Calu3 (cell line): ENCODE results near the gene SHISA9. TPM values are rescaled to one million over a fixed set of nuclear protein-coding genes. Genes with fewer than 3 reads are reported as not detected.

Experiments
- BruUV-seq: library from RNA; stranded (reverse); fragments of 400-500 nt; replicated peaks from 2 replicates; lab custom pipeline; 2021; lab: Mats Ljungman, UMichigan
- CTCF ChIA-PET: fragments of 300-600 bp; sonication (Branson Sonifier 250); formaldehyde crosslinking; loops from one replicate; lab custom pipeline; 2022; ENCODE audit warnings: antibody characterized with exemption; lab: Charles Lee
- DNase-seq: peaks from one replicate; pipeline ENCODE4 v3.0.0; 2022
- H3K27ac Mint-ChIP-seq: one replicate; pipeline ENCODE4 v1.8.0; 2022; ENCODE audit warnings: mixed read lengths; ENCODE audit not compliant: unreplicated experiment
- H3K27me3 Mint-ChIP-seq: one replicate; pipeline ENCODE4 v1.8.0; 2022; ENCODE audit warnings: mixed read lengths; ENCODE audit not compliant: unreplicated experiment
- H3K36me3 Mint-ChIP-seq: one replicate; pipeline ENCODE4 v1.8.0; 2022; ENCODE audit warnings: mild to moderate bottlenecking, moderate library complexity, mixed read lengths; ENCODE audit not compliant: insufficient read depth, unreplicated experiment
- H3K4me1 Mint-ChIP-seq: one replicate; pipeline ENCODE4 v1.8.0; 2022; ENCODE audit warnings: mild to moderate bottlenecking, low read depth, mixed read lengths; ENCODE audit not compliant: unreplicated experiment
- H3K4me3 Mint-ChIP-seq: one replicate; pipeline ENCODE4 v1.8.0; 2022; ENCODE audit warnings: mild to moderate bottlenecking, low read depth, moderate library complexity, mixed read lengths; ENCODE audit not compliant: unreplicated experiment
- H3K9me3 Mint-ChIP-seq: one replicate; pipeline ENCODE4 v1.8.0; 2022; ENCODE audit warnings: low read depth, mixed read lengths; ENCODE audit not compliant: unreplicated experiment
- intact Hi-C: fragments of 100-400 bp; cut with micrococcal nuclease; formaldehyde crosslinking; loops from one replicate; pipeline ENCODE4 v1.10.0; 2022; ENCODE audit not compliant: unreplicated experiment
- total RNA-seq: library from RNA; stranded (reverse); gene quantifications from 2 replicates; pipeline ENCODE4 v1.2.3, GENCODE V29; 2022
- TF ChIP-seq, protein P1 (sequence below): fragments of 200-600 bp; IDR thresholded peaks from one replicate; pipeline ENCODE4 v1.8.0; 2022; ENCODE audit warnings: antibody characterized with exemption; ENCODE audit not compliant: unreplicated experiment

SHISA9 gene
- total RNA-seq, 1 experiment from 2014 or later: not detected

DNA sequence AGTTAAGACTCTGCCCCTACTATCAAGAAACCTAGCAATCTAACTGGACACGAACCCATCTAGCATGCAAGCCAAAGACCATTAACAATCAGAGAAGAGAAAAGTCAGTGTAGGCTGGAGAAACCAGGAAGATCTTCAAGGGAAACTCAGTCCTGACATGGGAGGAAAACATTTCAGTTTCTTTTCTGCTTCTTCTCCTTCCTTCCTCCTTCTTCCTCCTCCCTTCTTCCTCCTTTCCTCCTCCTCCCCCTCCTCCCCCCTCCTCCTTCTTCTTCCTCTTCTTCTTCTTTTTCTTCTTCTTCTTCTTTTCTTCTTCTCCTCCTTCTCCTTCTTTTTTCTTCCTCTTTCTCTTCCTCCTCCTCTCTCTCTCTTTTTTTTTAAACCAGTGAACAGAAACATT, 29.6 kb upstream of the SHISA9 start:
- no peak overlapping the region for H3K4me3 Mint-ChIP-seq
- CTCF ChIA-PET: interaction anchor here (0.8 kb wide), 1 partner anchor 437 kb away, joined by 8 read pairs; no protein-coding TSS in a partner anchor
- no peaks in the 10 kb centered on the region for H3K36me3 Mint-ChIP-seq
- BruUV-seq: no TSS peak
- H3K27ac Mint-ChIP-seq: no peak overlapping the region
- peaks cover 3% of the 10 kb centered on the region for H3K9me3 Mint-ChIP-seq
- no peaks in the 10 kb centered on the region for H3K4me1 Mint-ChIP-seq
- intact Hi-C loops: no loop called here
- TF ChIP-seq, protein P1, sequence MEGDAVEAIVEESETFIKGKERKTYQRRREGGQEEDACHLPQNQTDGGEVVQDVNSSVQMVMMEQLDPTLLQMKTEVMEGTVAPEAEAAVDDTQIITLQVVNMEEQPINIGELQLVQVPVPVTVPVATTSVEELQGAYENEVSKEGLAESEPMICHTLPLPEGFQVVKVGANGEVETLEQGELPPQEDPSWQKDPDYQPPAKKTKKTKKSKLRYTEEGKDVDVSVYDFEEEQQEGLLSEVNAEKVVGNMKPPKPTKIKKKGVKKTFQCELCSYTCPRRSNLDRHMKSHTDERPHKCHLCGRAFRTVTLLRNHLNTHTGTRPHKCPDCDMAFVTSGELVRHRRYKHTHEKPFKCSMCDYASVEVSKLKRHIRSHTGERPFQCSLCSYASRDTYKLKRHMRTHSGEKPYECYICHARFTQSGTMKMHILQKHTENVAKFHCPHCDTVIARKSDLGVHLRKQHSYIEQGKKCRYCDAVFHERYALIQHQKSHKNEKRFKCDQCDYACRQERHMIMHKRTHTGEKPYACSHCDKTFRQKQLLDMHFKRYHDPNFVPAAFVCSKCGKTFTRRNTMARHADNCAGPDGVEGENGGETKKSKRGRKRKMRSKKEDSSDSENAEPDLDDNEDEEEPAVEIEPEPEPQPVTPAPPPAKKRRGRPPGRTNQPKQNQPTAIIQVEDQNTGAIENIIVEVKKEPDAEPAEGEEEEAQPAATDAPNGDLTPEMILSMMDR: no peak
- peaks cover 35% of the 10 kb centered on the region for H3K27me3 Mint-ChIP-seq
- DNase-seq: no peak

DNA sequence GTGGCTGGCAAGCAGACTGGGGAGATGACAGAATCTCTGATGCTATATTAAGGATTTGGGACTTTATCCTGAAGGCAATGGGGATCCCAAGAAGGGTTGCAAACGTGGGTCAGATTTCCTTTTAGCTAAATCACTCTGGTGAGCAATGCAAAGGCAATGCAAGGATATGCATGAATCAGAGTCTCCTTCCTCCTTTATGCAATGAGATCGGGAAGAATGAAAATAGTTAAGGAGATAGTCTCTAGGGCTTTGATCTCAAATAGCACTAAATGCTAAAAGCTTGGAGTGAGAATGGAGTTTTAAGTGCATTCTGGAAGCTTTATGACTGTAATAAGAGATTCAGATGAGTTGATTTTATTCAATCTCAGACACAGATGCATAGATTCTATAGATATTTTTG, 27.2 kb upstream of the SHISA9 start:
- intact Hi-C loops: no loop called here
- no peak overlapping the region for H3K27ac Mint-ChIP-seq
- DNase-seq: no peak
- H3K27me3 Mint-ChIP-seq: peaks cover 30% of the 10 kb centered on the region
- no TSS peak for BruUV-seq
- no peaks in the 10 kb centered on the region for H3K36me3 Mint-ChIP-seq
- H3K4me1 Mint-ChIP-seq: no peaks in the 10 kb centered on the region
- H3K4me3 Mint-ChIP-seq: no peak overlapping the region
- CTCF ChIA-PET: no interaction called here
- TF ChIP-seq, protein P1: no peak
- H3K9me3 Mint-ChIP-seq: peaks cover 3% of the 10 kb centered on the region

DNA sequence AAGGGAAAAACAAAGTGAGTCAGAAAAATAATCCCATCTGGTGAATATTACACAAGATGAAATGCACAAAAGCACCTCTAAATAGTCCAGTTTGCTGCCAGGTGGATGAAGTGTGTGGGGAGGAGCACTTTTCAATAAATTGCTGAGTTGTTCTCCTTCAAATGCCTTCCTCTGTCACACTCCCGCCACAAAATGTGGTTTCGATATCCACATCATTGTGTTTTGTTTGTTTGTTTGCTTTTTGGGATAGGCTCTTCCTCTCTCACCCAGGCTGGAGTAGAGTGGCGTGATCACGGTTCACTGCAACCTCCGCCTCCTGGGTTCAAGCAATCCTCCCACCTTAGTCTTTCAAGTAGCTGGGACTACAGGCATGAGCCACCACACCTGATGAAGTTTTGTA, 24.6 kb upstream of the SHISA9 start:
- Mint-ChIP-seq H3K36me3 (no peaks in the 10 kb centered on the region), H3K4me1 (no peaks in the 10 kb centered on the region), H3K9me3 (no peaks in the 10 kb centered on the region), H3K27me3 (peaks cover 16% of the 10 kb centered on the region), H3K4me3 (no peak overlapping the region), H3K27ac (no peak overlapping the region)
- no TSS peak for BruUV-seq
- TF ChIP-seq, protein P1: no peak
- DNase-seq: no peak
- intact Hi-C loops: no loop called here
- CTCF ChIA-PET: interaction anchor here (0.6 kb wide), 1 partner anchor 21 kb away, joined by 10 read pairs; no protein-coding TSS in a partner anchor

DNA sequence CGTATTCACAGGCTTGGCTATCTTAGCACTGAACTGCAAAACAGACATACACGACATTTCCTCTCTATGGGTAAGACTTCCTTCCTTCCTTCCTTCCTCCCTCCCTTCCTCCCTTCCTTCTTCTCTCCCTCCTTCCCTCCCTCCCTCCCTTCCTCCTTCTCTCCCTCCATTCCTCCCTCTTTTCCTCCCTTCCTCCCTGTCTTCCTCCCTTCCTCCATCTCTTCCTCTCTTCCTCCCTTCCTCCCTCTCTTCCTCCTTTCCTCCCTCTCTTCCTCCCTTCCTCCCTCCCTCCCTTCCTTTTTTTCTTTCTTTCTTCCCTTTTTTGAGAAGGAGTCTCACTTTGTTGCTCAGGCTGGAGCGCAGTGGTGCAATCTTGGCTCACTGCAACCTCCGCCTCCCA, 22.4 kb upstream of the SHISA9 start:
- Mint-ChIP-seq H3K4me1 (no peaks in the 10 kb centered on the region), H3K9me3 (no peaks in the 10 kb centered on the region), H3K36me3 (no peaks in the 10 kb centered on the region), H3K27ac (no peak overlapping the region), H3K4me3 (no peak overlapping the region), H3K27me3 (peaks cover 21% of the 10 kb centered on the region)
- TF ChIP-seq, protein P1: no peak
- intact Hi-C loops: no loop called here
- no peak for DNase-seq
- CTCF ChIA-PET: no interaction called here
- no TSS peak for BruUV-seq
